Activated B cell treated with CpG ODN at 0.5 μM for 24 hours (primary cell): ENCODE results near the gene MYZAP. TPM values are rescaled to one million over a fixed set of nuclear protein-coding genes. Genes with fewer than 3 reads are reported as not detected.

Experiments
- ATAC-seq: fragments of 200-7000 bp; cut with Tn5 transposase; one replicate; pipeline ENCODE4 v1.10.0; 2021; ENCODE audit warnings: low read depth, mild to moderate bottlenecking, moderate library complexity
- CTCF ChIA-PET: fragments of 350-600 bp; sonication (Branson Sonifier 250); formaldehyde crosslinking; loops from one replicate; lab custom pipeline; 2021; ENCODE audit warnings: antibody characterized with exemption; lab: Charles Lee
- POLR2A ChIA-PET: fragments of 350-600 bp; sonication (Branson Sonifier 250); formaldehyde crosslinking; loops from one replicate; lab custom pipeline; 2021; ENCODE audit warnings: antibody characterized with exemption; lab: Charles Lee
- DNase-seq: peaks from one replicate; pipeline ENCODE4 v3.0.0; 2022
- H3K27ac Mint-ChIP-seq: one replicate; pipeline ENCODE4 v1.8.0; 2020; ENCODE audit warnings: mixed read lengths
- H3K27me3 Mint-ChIP-seq: one replicate; pipeline ENCODE4 v1.8.0; 2021; ENCODE audit warnings: mixed read lengths
- H3K36me3 Mint-ChIP-seq: one replicate; pipeline ENCODE4 v1.8.0; 2021; ENCODE audit warnings: low read depth, mixed read lengths
- H3K4me1 Mint-ChIP-seq: one replicate; pipeline ENCODE4 v1.8.0; 2021; ENCODE audit warnings: mixed read lengths
- H3K4me3 Mint-ChIP-seq: one replicate; pipeline ENCODE4 v1.8.0; 2020; ENCODE audit warnings: mild to moderate bottlenecking, mixed read lengths
- H3K9me3 Mint-ChIP-seq: one replicate; pipeline ENCODE4 v1.8.0; 2020; ENCODE audit warnings: mixed read lengths
- intact Hi-C: fragments of 100-400 bp; cut with micrococcal nuclease; formaldehyde crosslinking; loops from one replicate; pipeline ENCODE4 v1.15.1; 2024
- total RNA-seq: library from RNA; stranded (reverse); gene quantifications from 2 replicates; pipeline ENCODE4 v1.2.3, GENCODE V29; 2022
- TF ChIP-seq, protein P1 (sequence below): fragments of 200-600 bp; IDR thresholded peaks from one replicate; pipeline ENCODE4 v1.8.0; 2022; ENCODE audit warnings: antibody characterized with exemption, mild to moderate bottlenecking

The MYZAP gene
- total RNA-seq, 1 donor from 2014 or later: 1.00 TPM

DNA sequence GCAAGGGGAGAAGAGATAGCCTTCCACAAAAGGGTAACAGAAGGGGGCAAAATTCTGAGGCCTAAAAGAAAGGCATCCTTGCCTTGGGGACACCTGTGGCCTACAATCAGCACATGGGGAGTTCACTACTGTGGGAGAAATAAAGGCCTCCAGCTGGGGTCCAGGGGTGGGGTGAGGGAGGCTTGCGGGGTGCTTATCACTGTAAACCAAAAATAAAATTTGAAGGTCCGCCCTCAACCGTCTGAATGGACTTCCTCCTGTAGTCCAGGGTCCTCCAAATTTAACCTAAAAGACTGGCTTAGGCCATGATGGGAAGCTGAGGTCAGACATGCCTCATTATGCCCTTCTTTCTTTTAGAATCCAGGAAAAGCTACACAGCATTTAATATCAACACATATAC is 112.7 kb downstream of the MYZAP start:
- TF ChIP-seq, protein P1, sequence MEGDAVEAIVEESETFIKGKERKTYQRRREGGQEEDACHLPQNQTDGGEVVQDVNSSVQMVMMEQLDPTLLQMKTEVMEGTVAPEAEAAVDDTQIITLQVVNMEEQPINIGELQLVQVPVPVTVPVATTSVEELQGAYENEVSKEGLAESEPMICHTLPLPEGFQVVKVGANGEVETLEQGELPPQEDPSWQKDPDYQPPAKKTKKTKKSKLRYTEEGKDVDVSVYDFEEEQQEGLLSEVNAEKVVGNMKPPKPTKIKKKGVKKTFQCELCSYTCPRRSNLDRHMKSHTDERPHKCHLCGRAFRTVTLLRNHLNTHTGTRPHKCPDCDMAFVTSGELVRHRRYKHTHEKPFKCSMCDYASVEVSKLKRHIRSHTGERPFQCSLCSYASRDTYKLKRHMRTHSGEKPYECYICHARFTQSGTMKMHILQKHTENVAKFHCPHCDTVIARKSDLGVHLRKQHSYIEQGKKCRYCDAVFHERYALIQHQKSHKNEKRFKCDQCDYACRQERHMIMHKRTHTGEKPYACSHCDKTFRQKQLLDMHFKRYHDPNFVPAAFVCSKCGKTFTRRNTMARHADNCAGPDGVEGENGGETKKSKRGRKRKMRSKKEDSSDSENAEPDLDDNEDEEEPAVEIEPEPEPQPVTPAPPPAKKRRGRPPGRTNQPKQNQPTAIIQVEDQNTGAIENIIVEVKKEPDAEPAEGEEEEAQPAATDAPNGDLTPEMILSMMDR: no peak
- CTCF ChIA-PET: no interaction called here
- peaks cover 12% of the 10 kb centered on the region for H3K36me3 Mint-ChIP-seq
- intact Hi-C loops: loop anchor here (10.0 kb wide), 2 partner anchors 400 to 1240 kb away; partner anchors contain the start of gene MNS1
- no peak for ATAC-seq
- H3K4me1 Mint-ChIP-seq: peaks cover 30% of the 10 kb centered on the region
- POLR2A ChIA-PET: no interaction called here
- H3K27me3 Mint-ChIP-seq: peaks cover 21% of the 10 kb centered on the region
- no peak overlapping the region for H3K27ac Mint-ChIP-seq
- no peaks in the 10 kb centered on the region for H3K9me3 Mint-ChIP-seq
- DNase-seq: no peak
- H3K4me3 Mint-ChIP-seq: no peak overlapping the region

DNA sequence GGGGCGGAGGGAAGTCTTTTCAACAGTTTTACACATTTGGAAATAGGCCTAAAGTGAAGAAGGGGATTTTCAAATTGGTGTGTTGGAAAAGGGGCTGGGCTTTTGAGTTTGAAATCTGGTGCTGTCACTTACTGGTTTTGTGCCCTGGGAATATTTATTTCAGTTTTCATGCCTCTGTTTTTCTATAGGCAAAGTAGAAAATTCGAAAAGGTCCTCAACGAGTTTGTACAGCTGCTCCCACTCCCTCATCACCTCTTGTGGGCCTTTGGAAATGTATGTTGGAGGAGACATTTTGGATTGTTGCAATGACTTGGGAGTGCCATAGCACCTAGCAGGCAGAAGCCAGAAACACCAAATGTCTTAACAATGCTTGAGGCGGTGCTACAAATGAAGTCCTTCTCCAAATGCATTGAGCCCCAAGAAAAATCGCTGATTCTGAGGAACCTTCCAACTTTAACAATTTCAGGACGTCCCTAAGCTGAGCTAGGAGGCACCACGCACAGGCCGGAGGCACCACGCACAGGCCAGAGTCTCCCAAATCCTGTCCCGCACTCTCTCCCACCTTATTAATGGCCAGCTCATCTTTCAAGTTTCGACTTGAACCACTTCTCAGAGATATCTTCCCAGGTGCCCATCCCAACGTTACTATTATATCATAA is 114.2 kb downstream of the MYZAP start:
- no peaks in the 10 kb centered on the region for H3K9me3 Mint-ChIP-seq
- H3K4me1 Mint-ChIP-seq: peaks cover 36% of the 10 kb centered on the region
- H3K36me3 Mint-ChIP-seq: peaks cover 25% of the 10 kb centered on the region
- ChIA-PET POLR2A (interaction anchor here (0.7 to 2.3 kb wide), 11 partner anchors 26 to 1241 kb away, joined by 3 to 12 read pairs (median 4); partner anchors contain the start of genes ADAM10 and MNS1), CTCF (interaction anchor here (1.2 to 2.4 kb wide), 3 partner anchors 29 to 146 kb away, joined by 3 to 7 read pairs (median 5); no protein-coding TSS in a partner anchor)
- peak; percentile 4 for ATAC-seq
- intact Hi-C loops: loop anchor here (1.0 to 10.0 kb wide), 3 partner anchors 119 to 1241 kb away; partner anchors contain the start of gene MNS1
- peak overlapping the region; percentile 88 for H3K27ac Mint-ChIP-seq
- no peak for DNase-seq
- TF ChIP-seq, protein P1: no peak
- H3K4me3 Mint-ChIP-seq: peak overlapping the region; percentile 87
- H3K27me3 Mint-ChIP-seq: peaks cover 10% of the 10 kb centered on the region

DNA sequence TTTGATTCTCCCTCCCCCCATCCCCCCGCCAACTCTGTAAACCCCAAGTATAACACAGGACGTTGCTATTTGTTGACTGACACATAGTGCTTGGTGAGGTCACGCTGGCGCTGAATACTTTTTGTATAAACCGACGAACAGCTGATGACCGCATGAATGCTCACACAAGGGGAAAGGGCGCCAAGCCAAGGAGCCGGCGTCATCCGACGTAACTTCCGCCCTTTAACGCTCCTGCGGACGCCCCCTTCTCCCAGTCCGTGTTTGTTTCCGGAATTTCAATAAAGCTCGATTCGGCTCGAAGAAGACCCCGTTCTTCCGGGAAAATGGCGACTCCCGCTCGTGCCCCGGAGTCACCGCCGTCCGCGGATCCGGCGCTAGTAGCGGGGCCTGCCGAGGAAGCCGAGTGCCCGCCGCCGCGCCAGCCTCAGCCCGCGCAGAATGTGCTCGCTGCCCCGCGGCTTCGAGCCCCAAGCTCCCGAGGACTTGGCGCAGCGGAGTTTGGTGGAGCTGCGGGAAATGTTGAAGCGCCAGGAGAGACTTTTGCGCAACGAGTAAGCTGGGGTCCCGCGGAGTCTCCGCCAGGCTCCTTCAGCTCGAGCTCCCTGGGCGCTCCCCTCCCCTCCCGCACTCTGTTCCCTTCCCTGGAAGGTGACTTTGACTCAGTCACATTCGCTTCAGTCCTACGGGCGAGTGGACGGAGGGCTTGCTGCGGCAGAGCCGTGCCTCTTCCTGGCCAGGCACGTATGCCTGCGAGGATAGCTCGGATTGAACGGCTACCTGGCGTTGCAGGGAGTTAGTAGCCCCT is 114.9 kb downstream of the MYZAP start, which contains the start of gene POLR2M:
POLR2M (plus strand) TSS at position 310 of the 805 bp plus-strand sequence; CDS start at position 439, 129 bp downstream.
- CTCF ChIA-PET: interaction anchor here (1.1 to 2.4 kb wide), 6 partner anchors 26 to 1462 kb away, joined by 3 to 7 read pairs (median 4); no protein-coding TSS in a partner anchor
- peak within 1 kb of the TSS; percentile 88 for H3K27ac Mint-ChIP-seq
- H3K27me3 Mint-ChIP-seq: peaks cover 6% of the 10 kb centered on the region
- DNase-seq (peak; percentile 71), ATAC-seq (peak; percentile 92)
- POLR2A ChIA-PET: interaction anchor here (0.6 to 2.3 kb wide), 12 partner anchors 26 to 1678 kb away, joined by 3 to 12 read pairs (median 4); partner anchors contain the start of genes ADAM10 and MNS1
- TF ChIP-seq, protein P1: no peak
- intact Hi-C loops: loop anchor here (1.0 to 10.0 kb wide), 4 partner anchors 119 to 1242 kb away; partner anchors contain the start of gene MNS1
- no peaks in the 10 kb centered on the region for H3K9me3 Mint-ChIP-seq
- H3K4me3 Mint-ChIP-seq: peak within 1 kb of the TSS; percentile 87
- peaks cover 32% of the 10 kb centered on the region for H3K36me3 Mint-ChIP-seq
- H3K4me1 Mint-ChIP-seq: peaks cover 36% of the 10 kb centered on the region

DNA sequence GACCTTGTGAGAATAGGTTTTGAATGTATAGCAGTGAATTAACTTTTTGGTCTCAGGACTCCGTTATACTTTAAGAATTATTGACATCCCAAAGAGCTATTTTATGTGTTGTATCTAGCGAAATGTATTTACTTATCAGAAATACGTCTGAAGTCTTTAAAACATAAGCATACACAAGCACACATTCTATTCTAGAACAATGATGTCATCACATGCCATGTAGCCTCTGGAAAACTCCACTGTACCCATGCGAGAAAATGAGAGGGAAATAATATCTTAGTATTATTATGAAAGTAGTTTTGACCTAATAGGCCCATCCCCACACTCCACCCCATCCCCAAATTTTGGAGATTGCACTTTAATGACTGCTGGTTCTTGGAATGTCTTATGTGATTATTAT is 116.3 kb downstream of the MYZAP start:
- no peaks in the 10 kb centered on the region for H3K27me3 Mint-ChIP-seq

More for the DNA sequence above, 116.3 kb downstream of the MYZAP start:
- ChIA-PET POLR2A (interaction anchor here (2.3 kb wide), 1 partner anchor 143 kb away, joined by 12 read pairs; no protein-coding TSS in a partner anchor), CTCF (interaction anchor here (0.7 to 2.4 kb wide), 3 partner anchors 16 to 149 kb away, joined by 3 to 7 read pairs (median 5); no protein-coding TSS in a partner anchor)
- H3K27ac Mint-ChIP-seq: peak overlapping the region; percentile 88
- intact Hi-C loops: loop anchor here (10.0 kb wide), 2 partner anchors 403 to 1243 kb away; partner anchors contain the start of gene MNS1
- ATAC-seq (no peak), DNase-seq (no peak)
- peak overlapping the region; percentile 87 for H3K4me3 Mint-ChIP-seq
- H3K36me3 Mint-ChIP-seq: peaks cover 46% of the 10 kb centered on the region
- TF ChIP-seq, protein P1: no peak
- no peaks in the 10 kb centered on the region for H3K9me3 Mint-ChIP-seq
- H3K4me1 Mint-ChIP-seq: peaks cover 36% of the 10 kb centered on the region
